GM12891 (cell line): ENCODE measurements around the gene ADH1C. TPM values are rescaled to one million over a fixed set of nuclear protein-coding genes. Genes with fewer than 3 reads are reported as not detected.

Source experiments
- DNase-seq: peaks from one replicate; pipeline ENCODE4 v3.0.0; 2011; ENCODE audit warnings: low spot score; ENCODE audit not compliant: insufficient read length
- FAIRE-seq: peaks from 2 replicates; lab custom pipeline; 2011; peaks lifted over from hg19 to GRCh38; lab: Jason Lieb, UNC
- PAX5 ChIP-seq: IDR thresholded peaks from 2 replicates; pipeline ENCODE4 v1.6.1; 2011; ENCODE audit warnings: low read length, moderate library complexity, mild to moderate bottlenecking; ENCODE audit not compliant: insufficient read depth, severe bottlenecking
- POLR2A ChIP-seq: IDR thresholded peaks from 2 replicates; pipeline ENCODE4 v1.6.1; 2011; ENCODE audit warnings: low read depth, low read length, control low read depth
- POLR2AphosphoS5 ChIP-seq: IDR thresholded peaks from 2 replicates; pipeline ENCODE4 v1.6.1; 2011; ENCODE audit warnings: low read depth, low read length, control low read depth
- POU2F2 ChIP-seq: IDR thresholded peaks from 2 replicates; pipeline ENCODE4 v1.6.1; 2011; ENCODE audit warnings: low read depth, mild to moderate bottlenecking, control low read depth, low read length, moderate library complexity
- SPI1 ChIP-seq: IDR thresholded peaks from 2 replicates; pipeline ENCODE4 v1.6.1; 2011; ENCODE audit warnings: low read depth, low read length, control low read depth
- TAF1 ChIP-seq: IDR thresholded peaks from 2 replicates; pipeline ENCODE4 v1.6.1; 2011; ENCODE audit warnings: low read depth, low read length, control low read depth
- polyA plus RNA-seq: library from polyadenylated mRNA; unstranded; fragments of >200 nt; gene quantifications from one replicate; pipeline ENCODE4 v1.2.1, GENCODE V29; 2012; ENCODE audit warnings: low read depth, missing spikeins, inconsistent platforms; ENCODE audit not compliant: missing spikeins

Gene ADH1C
- not detected for polyA plus RNA-seq

GRCh38 chr4:99352602-99353537 lies at the start of gene ADH1C:
TSS of gene ADH1C (minus strand) at chr4:99352746. CDS start at chr4:99352675, 71 bp downstream.
- DNase-seq: no peak
- no peak for FAIRE-seq
- TF ChIP-seq POLR2A: no peak
- TF ChIP-seq POU2F2: no peak
- no peak for TF ChIP-seq POLR2AphosphoS5
- no peak for TF ChIP-seq SPI1
- no peak for TF ChIP-seq PAX5
- TF ChIP-seq TAF1: no peak

- no peak for FAIRE-seq
- TF ChIP-seq SPI1 (no peak), TAF1 (no peak), POLR2A (no peak), PAX5 (no peak), POLR2AphosphoS5 (no peak), POU2F2 (no peak)
- DNase-seq: no peak
Measured at GRCh38 chr4:99400831-99401230, 48.3 kb upstream of the ADH1C start.

GRCh38 chr4:99399017-99399416 lies 46.5 kb upstream of the ADH1C start:
- no peak for FAIRE-seq
- TF ChIP-seq PAX5 (no peak), TAF1 (no peak), SPI1 (no peak), POLR2AphosphoS5 (no peak), POLR2A (no peak), POU2F2 (no peak)

GRCh38 chr4:99395595-99396364 lies 43.2 kb upstream of the ADH1C start:
- TF ChIP-seq POU2F2: no peak
- TF ChIP-seq SPI1: no peak
- no peak for TF ChIP-seq POLR2AphosphoS5
- TF ChIP-seq PAX5: no peak
- TF ChIP-seq POLR2A: no peak
- TF ChIP-seq TAF1: no peak
- FAIRE-seq: no peak
- DNase-seq: no peak

More at GRCh38 chr4:99399017-99399416, 46.5 kb upstream of the ADH1C start:
- no peak for DNase-seq

GRCh38 chr4:99394896-99395295 lies 42.4 kb upstream of the ADH1C start:
- DNase-seq: no peak
- FAIRE-seq: no peak
- TF ChIP-seq TAF1: no peak
- no peak for TF ChIP-seq POLR2A
- TF ChIP-seq POU2F2: no peak
- no peak for TF ChIP-seq PAX5
- no peak for TF ChIP-seq SPI1
- TF ChIP-seq POLR2AphosphoS5: no peak

- DNase-seq (no peak), FAIRE-seq (no peak)
- no peak for TF ChIP-seq POLR2AphosphoS5
- no peak for TF ChIP-seq POU2F2
- TF ChIP-seq POLR2A: no peak
Measured at GRCh38 chr4:99390055-99390454, 37.5 kb upstream of the ADH1C start.

- TF ChIP-seq SPI1 (no peak), POLR2AphosphoS5 (no peak), PAX5 (no peak), POU2F2 (no peak), POLR2A (no peak), TAF1 (no peak)
- DNase-seq: no peak
- no peak for FAIRE-seq
Measured at GRCh38 chr4:99389606-99390005, 37.1 kb upstream of the ADH1C start.

- DNase-seq: no peak
- FAIRE-seq: no peak
- no peak for TF ChIP-seq POU2F2
- TF ChIP-seq POLR2AphosphoS5: no peak
- TF ChIP-seq TAF1: no peak
- TF ChIP-seq POLR2A: no peak
- TF ChIP-seq PAX5: no peak
- TF ChIP-seq SPI1: no peak
Measured at GRCh38 chr4:99383833-99384392, 31.4 kb upstream of the ADH1C start.

- TF ChIP-seq POLR2AphosphoS5: no peak
- TF ChIP-seq PAX5: no peak
- TF ChIP-seq SPI1: no peak
- no peak for TF ChIP-seq POLR2A
- TF ChIP-seq TAF1: no peak
- no peak for TF ChIP-seq POU2F2
- DNase-seq: no peak
- no peak for FAIRE-seq
Measured at GRCh38 chr4:99383399-99383798, 30.9 kb upstream of the ADH1C start.
